ENCODE measurements around the gene DNAH3.

Gene DNAH3

GRCh38 chr16:20900299-20901067 lies 250.2 kb downstream of the DNAH3 start, which contains the start of the genes DCUN1D3 and LYRM1:
Gene DCUN1D3, minus strand, starts transcription at chr16:20900358. Its CDS starts 37,820 bp downstream, at chr16:20862538.
Gene LYRM1, plus strand, starts transcription at chr16:20900771. Its CDS starts 14,785 bp downstream, at chr16:20915556.
- peak; percentile 96 for DNase-seq

- no peak for DNase-seq
Measured at GRCh38 chr16:20899477-20900298, 251.0 kb downstream of the DNAH3 start.

DNA sequence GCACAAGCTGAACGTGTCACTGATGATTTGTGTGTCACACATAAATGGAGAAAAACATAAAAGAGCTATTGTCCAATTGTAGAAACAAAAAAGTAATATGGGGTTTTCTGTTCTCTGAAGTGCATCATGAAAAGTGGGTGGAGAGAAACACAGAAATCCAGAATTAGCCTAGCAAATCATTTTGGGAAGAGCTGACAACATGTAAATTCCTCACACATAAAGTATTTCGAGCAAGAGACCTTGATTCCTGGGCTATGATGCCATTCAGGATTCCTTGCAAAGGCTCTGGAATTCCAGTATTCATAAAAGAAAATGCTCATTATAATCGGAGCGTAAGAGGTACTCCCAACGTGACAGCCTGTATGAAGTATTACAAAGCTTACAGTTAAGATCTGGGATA lies 251.6 kb downstream of the DNAH3 start:
- DNase-seq, result no peak

DNA sequence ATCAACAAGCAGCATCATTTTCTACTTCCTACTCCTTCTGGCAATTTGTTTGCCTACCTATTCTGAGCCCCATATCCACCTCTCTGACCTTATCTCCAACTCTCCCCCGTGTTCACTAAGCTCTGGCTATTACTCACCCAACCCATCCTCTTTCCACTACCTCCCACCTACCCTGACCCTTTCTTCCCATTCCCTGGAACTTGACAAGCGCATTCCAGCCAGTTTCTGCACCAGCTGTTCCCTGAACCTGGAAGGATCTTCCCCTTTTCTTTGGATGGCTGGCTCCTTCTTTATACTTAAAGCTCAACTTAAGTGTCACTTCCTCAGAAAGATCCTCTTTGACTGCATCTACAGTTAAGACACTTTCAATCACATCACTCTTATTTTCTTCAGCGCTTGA lies 252.7 kb downstream of the DNAH3 start:
- DNase-seq, result no peak

- DNase-seq, result no peak
Measured at GRCh38 chr16:20897253-20897897, 253.3 kb downstream of the DNAH3 start.

DNA sequence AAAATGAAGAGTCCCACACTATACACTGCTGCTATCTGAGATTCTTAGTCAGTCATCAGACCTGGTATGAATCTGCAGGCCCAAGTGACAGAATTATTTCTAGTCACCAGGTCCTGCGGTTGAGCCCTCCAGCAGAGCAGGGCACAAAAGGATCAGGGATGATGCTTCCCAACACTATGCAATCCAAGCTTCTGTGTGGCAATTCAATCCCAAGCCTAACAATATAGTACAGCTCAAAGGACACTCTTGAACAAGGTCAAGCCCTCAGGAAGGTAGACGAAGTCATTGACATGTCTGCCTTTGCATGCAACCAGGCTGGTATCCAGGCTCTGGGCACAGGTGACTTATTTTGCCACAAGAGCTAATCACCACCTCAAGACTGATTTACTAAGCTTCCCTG lies 256.3 kb downstream of the DNAH3 start:
- no peak for DNase-seq

DNA sequence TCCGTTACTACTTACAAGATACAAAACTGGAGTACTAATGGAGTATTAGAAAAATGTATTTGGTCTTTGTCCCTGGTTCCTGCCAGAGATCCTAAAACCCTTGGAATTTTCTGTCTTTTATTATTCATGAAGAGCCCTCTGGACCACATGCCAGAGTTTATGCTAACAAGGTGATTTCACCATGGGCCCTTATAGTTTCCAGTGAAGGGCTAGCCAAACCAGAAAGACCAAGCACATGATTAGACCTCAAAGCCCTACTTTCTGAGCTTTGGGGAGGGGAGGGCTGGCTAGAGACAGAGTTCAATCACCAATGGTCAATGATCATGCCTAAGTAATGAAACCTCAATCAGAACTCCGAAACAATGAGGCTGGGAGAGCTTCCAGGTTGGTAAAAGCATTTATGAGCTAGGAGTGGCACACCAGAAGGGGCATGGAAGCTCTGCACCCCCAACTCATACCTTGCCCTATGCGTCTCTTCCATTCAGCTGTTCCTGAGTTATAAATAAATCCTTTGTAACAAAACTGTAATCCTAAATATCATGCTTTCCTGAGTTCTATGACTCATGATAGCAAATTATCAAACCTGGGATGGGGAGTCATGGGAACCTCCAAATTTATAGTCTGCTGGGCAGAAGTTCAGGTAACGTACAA lies 260.9 kb downstream of the DNAH3 start:
- no peak for DNase-seq

DNA sequence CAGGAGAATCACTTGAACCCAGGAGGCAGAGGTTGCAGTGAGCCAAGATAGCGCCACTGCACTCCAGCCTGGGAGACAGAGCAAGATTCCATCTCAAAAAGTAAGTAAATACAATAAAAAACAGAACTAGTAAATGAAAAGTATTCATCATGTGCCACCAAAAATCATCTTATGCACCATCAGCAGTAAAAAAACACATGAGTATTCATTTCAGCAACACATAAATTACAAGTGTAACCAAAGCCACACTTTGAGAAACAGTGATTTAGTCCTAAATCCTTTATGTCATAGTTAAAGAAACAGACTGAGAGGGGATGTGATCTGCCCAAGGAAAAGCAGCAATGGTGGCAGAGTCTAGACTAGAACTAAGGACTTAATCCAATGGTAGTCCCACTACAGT lies 263.4 kb downstream of the DNAH3 start:
- DNase-seq, result no peak

- no peak for DNase-seq
Measured at GRCh38 chr16:20886320-20886719, 264.3 kb downstream of the DNAH3 start.

GRCh38 chr16:20884240-20884556 lies 266.4 kb downstream of the DNAH3 start:
- no peak for DNase-seq

- DNase-seq, result no peak
Measured at GRCh38 chr16:20883554-20884239, 266.9 kb downstream of the DNAH3 start.
